Measurements from ENCODE around the gene HTR1D.
"Not testable (repeated sequence)": the region's sequence is repeated elsewhere in the genome, so short reads cannot be mapped to it uniquely, and the experiment has no call there.

HTR1D gene

DNA sequence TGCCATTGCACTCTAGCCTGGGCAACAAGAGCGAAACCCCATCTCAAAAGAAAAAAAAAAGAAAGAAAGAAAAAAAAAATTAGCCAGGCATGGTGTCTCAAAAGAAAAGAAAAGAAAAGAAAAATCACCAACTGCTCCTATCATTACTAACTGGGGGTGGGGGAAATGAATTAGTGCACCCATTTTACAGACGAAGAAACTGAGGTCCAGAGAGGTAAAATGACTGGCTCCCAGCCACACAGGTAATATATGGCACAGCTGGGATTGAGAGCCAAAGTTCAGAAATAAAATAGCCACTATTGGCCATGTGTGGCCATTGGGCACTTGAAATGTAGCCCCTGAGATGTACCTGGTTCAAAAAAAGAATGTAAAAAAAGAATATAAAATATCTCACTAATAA is 8.8 kb downstream of the HTR1D start:
- H3K4me3 ChIP-seq = no peak overlapping the region
- H3K4me1 ChIP-seq = peaks cover 6% of the 10 kb centered on the region
- no peaks in the 10 kb centered on the region for H3K36me3 ChIP-seq
- no peak for TF ChIP-seq Cebpa-rat (IDR thresholded peaks at IDR 0.05)
- H4K20me1 ChIP-seq = no peaks in the 10 kb centered on the region
- H3K27ac ChIP-seq = no peak overlapping the region
- H3K9ac ChIP-seq = no peak overlapping the region
- H3K27me3 ChIP-seq = no peaks in the 10 kb centered on the region
- H3K9me3 ChIP-seq = no peaks in the 10 kb centered on the region
- H3K4me2 ChIP-seq = no peak overlapping the region

DNA sequence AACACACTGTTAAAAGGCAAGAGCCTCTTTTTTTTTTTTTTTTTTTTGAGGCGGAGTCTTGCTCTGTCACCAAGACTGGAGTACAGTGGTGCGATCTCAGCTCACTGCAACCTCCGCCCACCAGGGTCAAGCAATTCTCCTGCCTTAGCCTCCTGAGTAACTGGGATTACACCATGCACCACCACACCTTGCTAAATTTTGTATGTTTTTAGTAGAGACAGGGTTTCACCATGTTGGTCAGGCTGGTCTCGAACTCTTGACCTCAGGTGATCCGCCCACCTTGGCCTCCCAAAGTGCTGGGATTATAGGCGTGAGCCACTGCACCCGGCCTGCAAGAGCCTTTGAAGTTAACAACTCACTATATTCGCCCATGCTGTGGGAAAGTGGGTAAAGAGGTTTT is 9.6 kb downstream of the HTR1D start:
- not testable (repeated sequence) for H4K20me1 ChIP-seq, H3K9ac ChIP-seq, H3K4me3 ChIP-seq, H3K27ac ChIP-seq, H3K4me2 ChIP-seq, H3K36me3 ChIP-seq, H3K9me3 ChIP-seq, H3K27me3 ChIP-seq
- peaks cover 11% of the 10 kb centered on the region for H3K4me1 ChIP-seq

DNA sequence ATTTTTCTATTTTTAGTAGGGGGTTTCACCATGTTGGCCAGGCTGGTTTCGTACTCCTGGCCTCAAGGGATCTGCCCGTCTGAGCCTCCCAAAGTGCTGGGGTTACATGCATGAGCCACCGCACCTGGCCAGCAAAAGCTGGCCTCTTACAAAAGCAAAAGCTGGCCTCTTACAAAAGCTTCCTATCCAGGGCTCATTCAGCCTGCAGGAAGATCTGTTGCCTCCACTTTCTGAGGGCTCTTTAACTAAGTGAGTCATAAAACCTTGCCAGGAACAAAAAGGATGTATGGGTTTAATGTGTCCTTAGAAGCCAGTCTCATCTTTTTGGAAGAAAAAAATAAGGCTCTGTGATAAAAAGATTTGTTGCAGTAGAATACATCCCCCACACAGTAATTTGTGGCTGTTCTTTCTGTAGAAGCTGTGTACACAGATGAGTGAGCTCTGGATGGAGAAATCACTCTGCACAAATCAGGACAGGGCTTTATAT is 15.0 kb downstream of the HTR1D start:
- H3K27ac ChIP-seq = no peak overlapping the region; the same call in 1 of the 2 replicates
- H3K4me3 ChIP-seq = no peak overlapping the region
- H3K4me1 ChIP-seq = peaks cover 25% of the 10 kb centered on the region
- H3K36me3 ChIP-seq = no peaks in the 10 kb centered on the region
- peak; percentile 68 for TF ChIP-seq Cebpa-rat (IDR thresholded peaks at IDR 0.05)
- H4K20me1 ChIP-seq = no peaks in the 10 kb centered on the region
- peak overlapping the region; percentile 65 for H3K4me2 ChIP-seq
- H3K9me3 ChIP-seq = no peaks in the 10 kb centered on the region
- H3K9ac ChIP-seq = peak overlapping the region; percentile 48; the same call in 1 of the 2 replicates
- H3K27me3 ChIP-seq = no peaks in the 10 kb centered on the region

DNA sequence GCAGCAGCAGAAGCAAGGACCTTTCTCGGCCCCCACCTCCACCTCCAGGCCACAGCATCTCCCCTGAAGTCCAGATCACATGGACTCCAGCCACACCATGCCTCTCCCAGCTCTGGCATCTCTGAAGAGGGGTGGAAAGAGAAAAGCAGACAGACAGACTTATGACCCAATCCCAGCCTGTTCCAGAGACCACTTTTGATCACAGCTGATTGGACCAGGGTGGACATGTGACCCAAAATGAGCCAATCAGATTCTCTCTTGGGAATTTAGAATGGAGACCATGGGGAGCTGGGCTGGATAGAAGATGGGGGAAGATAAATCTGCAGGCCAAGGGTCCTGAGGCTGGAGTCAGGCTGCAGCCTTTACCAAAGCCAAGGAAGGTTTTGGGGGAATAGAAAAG is 16.4 kb downstream of the HTR1D start:
- Histone ChIP-seq H3K27me3 (no peaks in the 10 kb centered on the region), H4K20me1 (no peaks in the 10 kb centered on the region), H3K9me3 (no peaks in the 10 kb centered on the region), H3K9ac (no peak overlapping the region), H3K27ac (no peak overlapping the region; the same call in 1 of the 2 replicates), H3K4me1 (peaks cover 25% of the 10 kb centered on the region), H3K4me3 (no peak overlapping the region), H3K36me3 (no peaks in the 10 kb centered on the region), H3K4me2 (peak overlapping the region; percentile 65)
- TF ChIP-seq Cebpa-rat (IDR thresholded peaks at IDR 0.05) = no peak

DNA sequence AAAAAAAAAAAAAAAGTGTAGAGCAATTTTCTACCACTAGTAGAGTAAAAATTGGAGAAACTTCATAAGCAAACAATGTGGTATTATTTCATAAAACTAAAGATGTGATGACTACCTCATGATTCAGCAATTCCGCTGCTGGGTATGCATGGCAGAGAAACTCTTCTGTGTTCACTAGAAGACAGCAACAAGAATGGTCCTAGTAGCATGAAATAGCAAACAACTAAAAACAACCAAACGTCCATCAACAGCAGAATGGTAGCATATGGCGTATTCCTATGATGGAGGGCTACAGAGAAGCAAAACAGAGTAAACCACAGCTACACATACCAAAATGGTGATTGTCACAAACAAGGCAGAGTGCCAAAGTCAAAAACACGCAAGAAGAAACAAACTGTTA is 18.9 kb downstream of the HTR1D start:
- no peaks in the 10 kb centered on the region for H4K20me1 ChIP-seq
- no peaks in the 10 kb centered on the region for H3K36me3 ChIP-seq
- no peak overlapping the region for H3K27ac ChIP-seq
- H3K4me3 ChIP-seq = no peak overlapping the region
- H3K9ac ChIP-seq = no peak overlapping the region
- no peaks in the 10 kb centered on the region for H3K27me3 ChIP-seq
- no peak overlapping the region for H3K4me2 ChIP-seq
- no peak for TF ChIP-seq Cebpa-rat (IDR thresholded peaks at IDR 0.05)
- H3K9me3 ChIP-seq = no peaks in the 10 kb centered on the region
- peaks cover 31% of the 10 kb centered on the region for H3K4me1 ChIP-seq

DNA sequence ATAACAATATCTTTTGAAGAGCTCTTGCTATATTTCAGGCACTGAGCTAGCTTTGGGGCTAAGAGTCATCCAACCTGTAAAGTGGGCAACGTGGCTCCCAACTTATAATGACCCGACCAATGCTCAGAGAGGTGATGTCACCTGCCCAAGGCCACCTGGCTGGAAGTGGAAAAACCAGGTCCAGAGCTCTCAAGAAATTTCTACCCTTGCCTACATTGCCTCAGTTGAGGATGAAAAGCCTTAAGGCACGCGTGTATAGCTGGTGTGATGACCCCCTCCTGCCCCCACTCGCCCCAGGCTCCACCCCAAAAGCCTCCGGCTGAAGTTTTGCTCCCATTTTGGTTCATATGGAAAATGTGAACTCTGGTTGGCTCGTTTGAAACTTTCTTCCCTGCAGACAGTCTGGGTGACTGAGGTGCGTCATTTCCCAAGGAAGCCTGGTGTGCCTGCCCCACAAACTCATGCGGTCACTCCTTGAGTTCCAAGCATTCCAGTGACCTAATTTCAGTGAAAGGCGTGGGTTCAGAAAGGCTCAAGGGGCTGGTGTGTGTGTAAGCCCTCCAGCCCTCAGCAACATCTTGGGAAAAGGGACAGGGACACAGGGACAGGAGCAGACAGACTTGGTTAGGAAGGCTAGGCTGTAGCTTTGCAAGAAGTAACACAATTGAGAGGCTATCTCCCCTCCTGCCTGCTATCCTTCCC is 20.5 kb downstream of the HTR1D start:
- Histone ChIP-seq H3K4me1 (peaks cover 17% of the 10 kb centered on the region), H4K20me1 (no peaks in the 10 kb centered on the region), H3K4me3 (no peak overlapping the region), H3K4me2 (no peak overlapping the region), H3K9me3 (no peaks in the 10 kb centered on the region), H3K36me3 (no peaks in the 10 kb centered on the region), H3K27ac (no peak overlapping the region), H3K9ac (no peak overlapping the region), H3K27me3 (no peaks in the 10 kb centered on the region)
- TF ChIP-seq Cebpa-rat (IDR thresholded peaks at IDR 0.05) = no peak

DNA sequence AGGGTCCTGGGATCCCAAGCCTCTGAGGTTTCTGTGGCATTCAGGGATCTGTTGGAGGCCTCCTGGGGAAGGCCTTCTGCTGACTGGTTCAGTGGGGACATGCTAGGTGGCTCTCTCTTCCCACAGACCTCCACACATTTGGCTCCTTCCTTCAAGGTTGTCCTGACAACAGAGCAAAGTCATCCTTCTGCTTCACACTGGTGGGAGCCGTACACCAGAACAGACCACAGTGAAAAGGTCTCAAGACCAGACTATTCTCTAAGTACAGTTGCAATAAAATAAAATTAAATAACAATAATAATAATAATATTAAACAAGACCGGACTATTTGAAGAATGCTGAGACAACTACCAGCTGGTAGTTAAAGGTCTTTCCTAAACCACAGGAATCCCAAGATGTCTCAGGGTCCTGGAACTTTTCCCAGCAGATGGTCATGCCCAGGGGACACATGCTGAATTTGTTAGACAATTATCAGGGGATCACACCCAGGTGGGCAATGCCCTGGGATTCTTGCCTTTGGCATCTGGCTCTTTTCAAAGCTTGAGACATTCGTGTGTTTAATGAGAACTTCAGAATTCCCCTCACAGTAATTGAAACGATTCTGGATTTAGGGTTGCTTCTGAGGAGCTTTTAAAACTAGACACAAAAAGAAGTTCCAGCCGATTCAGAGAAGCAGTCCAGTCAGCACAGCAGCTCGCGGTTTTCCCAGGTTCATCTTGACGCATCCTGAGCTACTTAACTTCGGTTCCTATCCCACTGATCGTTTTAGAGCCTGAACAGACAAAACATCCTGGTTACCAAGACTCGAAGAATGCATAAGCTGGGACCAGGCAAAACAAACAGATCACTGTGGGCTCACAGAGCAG is 22.9 kb downstream of the HTR1D start:
- H3K9ac ChIP-seq = no peak overlapping the region
- H3K27ac ChIP-seq = no peak overlapping the region
- TF ChIP-seq Cebpa-rat (IDR thresholded peaks at IDR 0.05) = no peak
- peaks cover 6% of the 10 kb centered on the region; the same call in 1 of the 2 replicates for H3K4me1 ChIP-seq
- no peaks in the 10 kb centered on the region for H3K36me3 ChIP-seq
- H3K4me2 ChIP-seq = no peak overlapping the region
- no peak overlapping the region for H3K4me3 ChIP-seq
- no peaks in the 10 kb centered on the region for H4K20me1 ChIP-seq
- H3K9me3 ChIP-seq = no peaks in the 10 kb centered on the region
- no peaks in the 10 kb centered on the region for H3K27me3 ChIP-seq

DNA sequence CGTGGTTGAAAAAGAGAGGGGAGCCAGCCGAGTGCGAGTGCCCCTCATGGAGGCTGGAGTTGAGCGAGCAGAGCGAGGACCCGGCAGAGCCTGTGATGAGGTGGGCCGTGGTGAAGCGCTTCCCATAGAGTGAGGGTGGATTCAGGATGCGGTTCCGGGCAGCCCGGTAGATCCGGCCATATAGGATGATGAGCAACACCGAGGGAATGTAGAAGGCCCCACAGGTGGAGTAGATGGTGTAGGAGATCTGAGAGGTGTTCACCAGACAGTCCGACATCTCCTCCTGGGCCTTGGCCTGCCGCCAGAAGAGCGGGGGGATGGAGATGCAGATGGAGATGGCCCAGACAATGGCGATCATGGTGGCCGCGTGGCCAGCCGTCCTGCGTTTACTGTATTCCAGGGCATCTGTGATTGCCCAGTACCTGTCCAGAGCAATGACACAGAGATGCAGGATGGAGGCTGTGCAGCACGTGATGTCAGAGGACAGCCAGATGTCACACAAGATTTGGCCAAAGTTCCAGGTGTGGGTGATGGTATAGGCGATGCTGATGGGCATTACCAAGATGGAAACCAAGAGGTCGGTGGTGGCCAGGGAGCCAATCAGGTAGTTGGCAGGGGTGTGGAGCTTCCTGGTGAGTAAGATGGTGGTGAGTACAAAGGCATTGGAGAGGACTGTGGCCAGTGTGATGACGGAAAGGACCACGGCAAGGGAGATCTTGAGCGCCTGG is 23.7 kb downstream of the HTR1D start:
- H3K4me2 ChIP-seq = no peak overlapping the region
- peaks cover 7% of the 10 kb centered on the region; the same call in 1 of the 2 replicates for H3K4me1 ChIP-seq
- TF ChIP-seq Cebpa-rat (IDR thresholded peaks at IDR 0.05) = no peak
- H3K27me3 ChIP-seq = no peaks in the 10 kb centered on the region
- no peaks in the 10 kb centered on the region for H3K9me3 ChIP-seq
- H3K36me3 ChIP-seq = no peaks in the 10 kb centered on the region
- H3K4me3 ChIP-seq = no peak overlapping the region
- H3K9ac ChIP-seq = no peak overlapping the region
- no peaks in the 10 kb centered on the region for H4K20me1 ChIP-seq
- no peak overlapping the region for H3K27ac ChIP-seq

DNA sequence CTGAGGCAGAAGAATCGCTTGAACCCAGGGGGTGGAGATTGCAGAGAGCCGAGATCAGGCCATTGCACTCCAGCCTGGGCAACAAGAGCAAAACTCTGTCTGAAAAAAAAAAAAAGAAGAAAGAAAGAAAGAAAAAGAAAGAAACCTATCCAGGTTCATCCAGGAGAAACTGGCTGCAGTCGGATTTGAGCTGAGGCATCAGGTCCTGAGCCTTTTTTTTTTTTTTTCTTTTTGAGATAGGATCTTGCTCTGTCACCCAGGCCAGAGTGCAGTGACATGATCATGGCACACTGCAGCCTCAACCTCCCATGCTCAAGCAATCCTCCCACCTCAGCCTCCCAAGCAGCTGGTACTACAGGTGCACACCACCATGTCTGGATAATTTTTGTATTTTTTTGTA is 26.1 kb downstream of the HTR1D start:
- H3K9me3 ChIP-seq = no peaks in the 10 kb centered on the region
- H3K27ac ChIP-seq = no peak overlapping the region
- H4K20me1 ChIP-seq = no peaks in the 10 kb centered on the region
- H3K4me1 ChIP-seq = peaks cover 21% of the 10 kb centered on the region
- TF ChIP-seq Cebpa-rat (IDR thresholded peaks at IDR 0.05) = no peak
- H3K4me3 ChIP-seq = no peak overlapping the region
- no peaks in the 10 kb centered on the region for H3K27me3 ChIP-seq
- H3K36me3 ChIP-seq = no peaks in the 10 kb centered on the region
- no peak overlapping the region for H3K4me2 ChIP-seq
- no peak overlapping the region for H3K9ac ChIP-seq
